Body of pancreas (tissue), 4 donors: ENCODE measurements around the gene IL16.

Experiments
- CTCF ChIP-seq, 7 experiments: fragments of 450-650 bp in 4 of 7; fragments of 200-600 bp in 3 of 7; sonication (generic) in 3 of 7; IDR thresholded peaks; one replicate each; pipeline ENCODE4 v1.5.1; 2016 to 2019; ENCODE audit warnings: antibody characterized with exemption in 7 of 7
- POLR2A ChIP-seq, 3 donors: fragments of 450-650 bp; IDR thresholded peaks; one replicate each; pipeline ENCODE4 v1.6.1; 2016; ENCODE audit warnings: antibody characterized with exemption in 3 of 3, mild to moderate bottlenecking in 2 of 3

GRCh38 chr15:81255958-81256320 lies 59.3 kb downstream of the IL16 start:
- TF ChIP-seq POLR2A (IDR thresholded peaks at IDR 0.05) (no peak), CTCF (IDR thresholded peaks at IDR 0.05) (no peak)
